HG03159 (cell line): ENCODE measurements around the gene ARFGEF2.

ENCODE experiments used
- ATAC-seq: cut with Tn5 transposase; IDR thresholded peaks from one replicate; pipeline ENCODE4 v1.9.1; 2021; ENCODE audit warnings: mild to moderate bottlenecking, moderate library complexity; ENCODE audit not compliant: unreplicated experiment

ARFGEF2 gene

GRCh38 chr20:48898896-48899530 lies 22.5 kb upstream of the ARFGEF2 start:
- ATAC-seq: no peak

GRCh38 chr20:48899881-48900280 lies 21.6 kb upstream of the ARFGEF2 start:
- no peak for ATAC-seq

GRCh38 chr20:48901326-48901725 lies 20.2 kb upstream of the ARFGEF2 start:
- ATAC-seq: no peak

- no peak for ATAC-seq
Observed at GRCh38 chr20:48903705-48904104, 17.8 kb upstream of the ARFGEF2 start.

GRCh38 chr20:48904566-48905296 lies 16.8 kb upstream of the ARFGEF2 start:
- no peak for ATAC-seq

GRCh38 chr20:48905297-48905647 lies 16.2 kb upstream of the ARFGEF2 start:
- ATAC-seq: no peak

- ATAC-seq: no peak
Observed at GRCh38 chr20:48906221-48906877, 15.2 kb upstream of the ARFGEF2 start.

GRCh38 chr20:48908656-48909319 lies 12.7 kb upstream of the ARFGEF2 start:
- no peak for ATAC-seq

- ATAC-seq: no peak
Observed at GRCh38 chr20:48909910-48910309, 11.6 kb upstream of the ARFGEF2 start.

GRCh38 chr20:48910347-48910781 lies 11.1 kb upstream of the ARFGEF2 start:
- no peak for ATAC-seq

GRCh38 chr20:48912065-48912464 lies 9.4 kb upstream of the ARFGEF2 start:
- no peak for ATAC-seq

- no peak for ATAC-seq
Observed at GRCh38 chr20:48916699-48917098, 4.8 kb upstream of the ARFGEF2 start.

- no peak for ATAC-seq
Observed at GRCh38 chr20:48919336-48919881, 2.1 kb upstream of the ARFGEF2 start.

GRCh38 chr20:48919882-48920526 lies 1.5 kb upstream of the ARFGEF2 start:
- ATAC-seq: no peak

GRCh38 chr20:48920527-48921167 lies 864 bp upstream of the ARFGEF2 start:
- no peak for ATAC-seq

- ATAC-seq: peak; percentile 41
Observed at GRCh38 chr20:48921883-48922820, 641 bp downstream of the ARFGEF2 start.

GRCh38 chr20:48923149-48923718 lies 1.7 kb downstream of the ARFGEF2 start:
- no peak for ATAC-seq

- ATAC-seq: no peak
Observed at GRCh38 chr20:48924756-48925109, 3.2 kb downstream of the ARFGEF2 start.

- ATAC-seq: no peak
Observed at GRCh38 chr20:48926267-48926666, 4.8 kb downstream of the ARFGEF2 start.
